HepG2 (cell line): Measurements from ENCODE around the gene CXCL17. TPM values are rescaled to one million over a fixed set of nuclear protein-coding genes. Genes with fewer than 3 reads are reported as not detected.
A peak's percentile ranks its signal among the peaks of the same experiment; 100 is the strongest.

Experiments used
- ARID5B ChIP-seq: IDR thresholded peaks from 2 replicates; pipeline ENCODE4 v1.4.0; 2020; ENCODE audit warnings: mild to moderate bottlenecking, missing genetic modification reagents
- HOMEZ ChIP-seq: IDR thresholded peaks from 2 replicates; pipeline ENCODE4 v1.6.1; 2016; ENCODE audit warnings: low read depth
- HOXA3 ChIP-seq: sonication (generic); formaldehyde crosslinking; IDR thresholded peaks from 2 replicates; pipeline ENCODE4 v1.5.0; 2020; ENCODE audit warnings: missing genetic modification reagents
- ISL2 ChIP-seq: sonication (generic); formaldehyde crosslinking; IDR thresholded peaks from 2 replicates; pipeline ENCODE4 v1.5.0; 2020; ENCODE audit warnings: missing genetic modification reagents
- MED1 ChIP-seq: sonication (generic); formaldehyde crosslinking; IDR thresholded peaks from 2 replicates; pipeline ENCODE4 v1.4.0; 2020; ENCODE audit warnings: missing genetic modification reagents
- NRL ChIP-seq: sonication (generic); formaldehyde crosslinking; IDR thresholded peaks from 2 replicates; pipeline ENCODE4 v1.5.0; 2020; ENCODE audit warnings: missing genetic modification reagents, mild to moderate bottlenecking, moderate library complexity, borderline replicate concordance
- PPARG ChIP-seq: conservative IDR thresholded peaks from 2 replicates; pipeline ENCODE4 v1.6.1; 2016; ENCODE audit warnings: missing biosample characterization, missing genetic modification reagents
- RFX5 ChIP-seq: IDR thresholded peaks from 2 replicates; pipeline ENCODE4 v1.6.1; 2011; ENCODE audit warnings: low read depth, low read length, improper control_type of control experiment
- SIN3A ChIP-seq: IDR thresholded peaks from 2 replicates; pipeline ENCODE4 v1.6.1; 2011; ENCODE audit warnings: low read depth, mild to moderate bottlenecking, control low read depth, low read length, borderline replicate concordance
- TCF12 ChIP-seq, 2 experiments: fragments of 450-650 bp in 1 of 2; sonication (generic) in 1 of 2; formaldehyde crosslinking in 1 of 2; IDR thresholded peaks; 2 replicates each; pipeline versions ENCODE4 v1.6.1 to v1.8.0; 2017 to 2022; ENCODE audit warnings: antibody characterized with exemption in 1 of 2, mild to moderate bottlenecking in 1 of 2, missing genetic modification reagents in 1 of 2, moderate library complexity in 1 of 2
- ZNF318 ChIP-seq: sonication (generic); formaldehyde crosslinking; IDR thresholded peaks from 2 replicates; pipeline ENCODE4 v1.4.0; 2020; ENCODE audit warnings: mild to moderate bottlenecking, missing genetic modification reagents
- ZNF670 ChIP-seq: sonication (generic); formaldehyde crosslinking; IDR thresholded peaks from 2 replicates; pipeline ENCODE4 v1.8.0; 2022; ENCODE audit warnings: mild to moderate bottlenecking, missing genetic modification reagents, borderline replicate concordance
- ZNF724P ChIP-seq: sonication (generic); formaldehyde crosslinking; IDR thresholded peaks from 2 replicates; pipeline ENCODE4 v1.8.0; 2022; ENCODE audit warnings: missing genetic modification reagents, borderline replicate concordance
- polyA plus RNA-seq, 8 experiments: library from polyadenylated mRNA; depleted of rRNA in 3 of 8; stranded (reverse) in 7 of 8; unstranded in 1 of 8; fragments of >200 nt; fragmentation: Illumina TruSeq in 4 of 8; extraction: Trizol in 4 of 8; gene quantifications; 2 replicates each; pipeline versions ENCODE4 v1.2.1 to v1.2.3, GENCODE V29; 2011 to 2016; ENCODE audit warnings: low read depth in 4 of 8, missing spikeins in 1 of 8, mixed read lengths in 1 of 8; ENCODE audit not compliant: insufficient read depth in 1 of 8
- total RNA-seq, 5 experiments: library from RNA; depleted of rRNA; stranded (reverse); fragments of >200 nt; fragmentation: Illumina TruSeq; extraction: Trizol; gene quantifications; 2 replicates each; pipeline ENCODE4 v1.2.3, GENCODE V29; 2016; ENCODE audit warnings: low read depth in 1 of 5

The CXCL17 gene
- total and polyA plus RNA-seq, 2 of the 13 experiments (the other 11 are each of a cell fraction or from before 2014, with no cell fraction given): 0.12 TPM; not detected in 1

GRCh38 chr19:42443944-42444398, 1.2 kb upstream of the CXCL17 start (continued):
- TF ChIP-seq ZNF318 (no peak), RFX5 (no peak), ZNF724P (CRISPR knock-in tag) (0 out of 2 replicates have a peak, but pooled peaks have one; percentile 45), HOMEZ (CRISPR knock-in tag) (peak; percentile 85), MED1 (CRISPR knock-in tag) (peak; percentile 73), SIN3A (0 out of 2 replicates have a peak, but pooled peaks have one; percentile 40), NRL (CRISPR knock-in tag) (no peak), ARID5B (CRISPR knock-in tag) (peak; percentile 76; the same call in 1 of the 2 replicates), TCF12 (IDR thresholded peaks at IDR 0.05) (no peak), TCF12 (CRISPR knock-in tag; IDR thresholded peaks at IDR 0.05) (no peak; the same call in 1 of the 2 replicates), ZNF670 (0 out of 2 replicates have a peak, but pooled peaks have one; percentile 39), HOXA3 (peak; percentile 35; the same call in 1 of the 2 replicates), PPARG (CRISPR knock-in tag) (peak; percentile 77), ISL2 (CRISPR knock-in tag) (no peak; the same call in 1 of the 2 replicates)
